Activated naive CD4-positive, alpha-beta T cell treated with anti-CD3 and anti-CD28 coated beads, Interleukin-2, amount 10 ng/mL, durations not matched to agents 7 days and 5 days (primary cell): Measurements from ENCODE around the gene CYP4B1.
"Not testable (repeated sequence)": the region's sequence is repeated elsewhere in the genome, so short reads cannot be mapped to it uniquely, and the experiment has no call there.

Experiments used
- CTCF ChIA-PET: fragments of 350-600 bp; sonication (Branson Sonifier 250); formaldehyde crosslinking; loops from one replicate; lab custom pipeline; 2021; ENCODE audit warnings: antibody characterized with exemption; lab: Charles Lee
- DNase-seq: peaks from one replicate; pipeline ENCODE4 v3.0.0-alpha.2; 2020
- H3K27ac Mint-ChIP-seq: one replicate; pipeline ENCODE4 v1.8.0; 2021; ENCODE audit warnings: mild to moderate bottlenecking, moderate library complexity, mixed read lengths
- H3K27me3 Mint-ChIP-seq: one replicate; pipeline ENCODE4 v1.8.0; 2021; ENCODE audit warnings: mild to moderate bottlenecking, mixed read lengths
- H3K36me3 Mint-ChIP-seq: one replicate; pipeline ENCODE4 v1.8.0; 2021; ENCODE audit warnings: mixed read lengths
- H3K4me1 Mint-ChIP-seq: one replicate; pipeline ENCODE4 v1.8.0; 2021; ENCODE audit warnings: mixed read lengths
- H3K4me3 Mint-ChIP-seq: one replicate; pipeline ENCODE4 v1.8.0; 2021; ENCODE audit warnings: mild to moderate bottlenecking, moderate library complexity, mixed read lengths
- H3K9me3 Mint-ChIP-seq: one replicate; pipeline ENCODE4 v1.8.0; 2021; ENCODE audit warnings: mixed read lengths

CYP4B1 gene

DNA sequence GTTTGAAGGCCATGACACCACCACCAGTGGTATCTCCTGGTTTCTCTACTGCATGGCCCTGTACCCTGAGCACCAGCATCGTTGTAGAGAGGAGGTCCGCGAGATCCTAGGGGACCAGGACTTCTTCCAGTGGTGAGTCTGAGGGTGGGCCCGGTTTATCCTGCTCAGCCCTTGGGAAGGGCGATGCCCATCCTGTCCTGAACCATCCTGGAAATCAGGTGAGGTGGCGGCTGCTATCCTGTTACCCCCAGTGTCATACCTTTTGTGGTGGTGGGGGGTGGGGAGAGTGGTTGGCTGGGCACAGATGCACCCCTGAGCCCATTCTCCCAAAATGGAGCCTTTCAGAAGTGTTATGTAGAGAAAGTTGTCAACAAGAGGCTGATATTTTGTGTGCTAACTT, 16.3 kb downstream of the CYP4B1 start:
- peaks cover 9% of the 10 kb centered on the region for H3K27me3 Mint-ChIP-seq
- no peak overlapping the region for H3K27ac Mint-ChIP-seq
- no peaks in the 10 kb centered on the region for H3K4me1 Mint-ChIP-seq
- CTCF ChIA-PET: no interaction called here
- no peaks in the 10 kb centered on the region for H3K9me3 Mint-ChIP-seq
- no peaks in the 10 kb centered on the region for H3K36me3 Mint-ChIP-seq
- no peak for DNase-seq
- H3K4me3 Mint-ChIP-seq: no peak overlapping the region

DNA sequence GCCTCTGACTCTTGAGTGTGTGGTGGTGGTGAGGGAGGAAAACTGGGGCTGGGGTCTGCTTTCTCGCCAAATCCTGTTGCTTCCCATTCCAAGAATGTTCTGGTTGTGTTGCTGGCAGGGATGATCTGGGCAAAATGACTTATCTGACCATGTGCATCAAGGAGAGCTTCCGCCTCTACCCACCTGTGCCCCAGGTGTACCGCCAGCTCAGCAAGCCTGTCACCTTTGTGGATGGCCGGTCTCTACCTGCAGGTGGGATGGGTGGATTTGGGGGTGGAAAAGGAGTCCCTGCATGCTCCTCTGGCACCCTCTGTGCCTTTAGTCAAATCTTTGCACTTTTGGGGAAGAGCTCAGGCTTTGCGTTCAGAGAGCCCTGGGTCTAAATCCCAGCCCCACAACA, 18.1 kb downstream of the CYP4B1 start:
- Mint-ChIP-seq H3K27me3 (peaks cover 14% of the 10 kb centered on the region), H3K4me1 (no peaks in the 10 kb centered on the region), H3K36me3 (no peaks in the 10 kb centered on the region), H3K27ac (no peak overlapping the region), H3K9me3 (no peaks in the 10 kb centered on the region), H3K4me3 (no peak overlapping the region)
- CTCF ChIA-PET: no interaction called here
- DNase-seq: no peak

DNA sequence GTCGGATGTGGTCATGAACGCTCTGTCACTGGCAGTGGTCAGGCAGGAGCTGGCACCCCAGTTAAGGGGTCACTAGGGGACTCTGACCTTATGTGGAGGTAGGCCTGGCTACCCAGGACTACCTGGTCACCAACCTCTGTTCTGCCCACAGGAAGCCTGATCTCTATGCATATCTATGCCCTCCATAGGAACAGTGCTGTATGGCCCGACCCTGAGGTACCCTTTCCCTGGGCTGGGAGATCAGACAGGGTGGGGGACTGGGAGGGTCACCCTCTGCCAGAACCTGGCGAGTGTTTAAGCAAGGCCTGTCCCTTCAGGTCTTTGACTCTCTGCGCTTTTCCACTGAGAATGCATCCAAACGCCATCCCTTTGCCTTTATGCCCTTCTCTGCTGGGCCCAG, 19.0 kb downstream of the CYP4B1 start:
- CTCF ChIA-PET: no interaction called here
- H3K9me3 Mint-ChIP-seq: no peaks in the 10 kb centered on the region
- DNase-seq: no peak
- no peak overlapping the region for H3K4me3 Mint-ChIP-seq
- no peaks in the 10 kb centered on the region for H3K36me3 Mint-ChIP-seq
- no peaks in the 10 kb centered on the region for H3K4me1 Mint-ChIP-seq
- H3K27ac Mint-ChIP-seq: no peak overlapping the region
- H3K27me3 Mint-ChIP-seq: peaks cover 21% of the 10 kb centered on the region

DNA sequence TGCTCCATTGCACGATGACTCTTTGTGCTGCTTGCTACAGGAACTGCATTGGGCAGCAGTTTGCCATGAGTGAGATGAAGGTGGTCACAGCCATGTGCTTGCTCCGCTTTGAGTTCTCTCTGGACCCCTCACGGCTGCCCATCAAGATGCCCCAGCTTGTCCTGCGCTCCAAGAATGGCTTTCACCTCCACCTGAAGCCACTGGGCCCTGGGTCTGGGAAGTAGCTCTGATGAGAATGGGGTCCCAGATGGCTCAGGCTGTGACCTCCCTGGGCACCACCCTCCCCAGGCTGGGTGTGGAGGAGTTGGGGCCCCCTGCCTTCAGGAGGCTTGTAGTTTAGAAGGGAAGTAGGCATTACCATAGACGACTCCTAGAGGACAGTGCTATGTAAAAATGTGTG, 19.7 kb downstream of the CYP4B1 start:
- H3K27ac Mint-ChIP-seq: no peak overlapping the region
- no peak for DNase-seq
- no peaks in the 10 kb centered on the region for H3K36me3 Mint-ChIP-seq
- H3K4me3 Mint-ChIP-seq: no peak overlapping the region
- peaks cover 24% of the 10 kb centered on the region for H3K27me3 Mint-ChIP-seq
- H3K9me3 Mint-ChIP-seq: no peaks in the 10 kb centered on the region
- no peaks in the 10 kb centered on the region for H3K4me1 Mint-ChIP-seq
- CTCF ChIA-PET: no interaction called here

DNA sequence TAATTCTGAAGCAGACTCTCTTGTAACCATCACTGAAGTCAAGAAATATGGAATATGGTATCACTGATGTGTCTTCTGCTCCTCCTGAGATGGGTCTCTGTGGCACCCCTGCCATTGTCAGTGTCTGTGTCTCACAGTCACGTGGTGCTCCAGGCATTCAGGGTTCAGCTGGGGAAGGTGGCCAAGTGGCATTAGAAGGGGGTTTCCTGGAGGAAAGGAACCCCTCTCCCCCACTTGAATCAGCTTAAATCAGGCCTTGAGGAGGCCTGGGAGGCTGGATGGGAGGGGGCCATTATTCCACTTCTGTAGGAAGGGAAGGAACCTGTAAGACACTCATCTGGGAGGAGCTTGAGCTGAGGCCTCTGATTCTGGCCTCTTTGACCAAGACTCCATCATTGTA, 20.5 kb downstream of the CYP4B1 start:
- no peaks in the 10 kb centered on the region for H3K9me3 Mint-ChIP-seq
- no peak overlapping the region for H3K4me3 Mint-ChIP-seq
- H3K36me3 Mint-ChIP-seq: no peaks in the 10 kb centered on the region
- H3K27me3 Mint-ChIP-seq: peaks cover 24% of the 10 kb centered on the region
- H3K27ac Mint-ChIP-seq: no peak overlapping the region
- CTCF ChIA-PET: no interaction called here
- H3K4me1 Mint-ChIP-seq: no peaks in the 10 kb centered on the region
- no peak for DNase-seq

DNA sequence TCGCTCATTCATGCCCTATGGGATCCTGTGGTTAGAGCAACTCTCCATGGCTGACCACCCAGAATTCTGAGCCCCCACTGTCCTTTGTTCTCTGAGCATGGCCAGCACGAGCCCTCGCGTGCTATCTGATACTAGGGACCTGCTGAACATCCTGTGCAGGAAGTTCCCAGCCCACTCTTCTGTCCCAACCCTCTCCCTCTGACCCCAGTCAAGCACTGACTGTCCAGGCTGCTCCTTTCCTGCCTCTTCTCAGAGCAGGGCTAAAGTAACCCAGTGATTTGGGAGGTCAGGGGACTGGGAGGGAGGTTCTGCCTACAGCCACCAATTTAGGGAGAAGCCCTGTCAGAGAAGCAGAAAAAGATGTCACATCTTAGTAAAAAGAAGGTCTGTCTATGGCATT, 21.2 kb downstream of the CYP4B1 start:
- Mint-ChIP-seq H3K4me3 (no peak overlapping the region), H3K27ac (no peak overlapping the region), H3K27me3 (peaks cover 24% of the 10 kb centered on the region), H3K36me3 (no peaks in the 10 kb centered on the region), H3K4me1 (no peaks in the 10 kb centered on the region), H3K9me3 (no peaks in the 10 kb centered on the region)
- no peak for DNase-seq
- CTCF ChIA-PET: no interaction called here

DNA sequence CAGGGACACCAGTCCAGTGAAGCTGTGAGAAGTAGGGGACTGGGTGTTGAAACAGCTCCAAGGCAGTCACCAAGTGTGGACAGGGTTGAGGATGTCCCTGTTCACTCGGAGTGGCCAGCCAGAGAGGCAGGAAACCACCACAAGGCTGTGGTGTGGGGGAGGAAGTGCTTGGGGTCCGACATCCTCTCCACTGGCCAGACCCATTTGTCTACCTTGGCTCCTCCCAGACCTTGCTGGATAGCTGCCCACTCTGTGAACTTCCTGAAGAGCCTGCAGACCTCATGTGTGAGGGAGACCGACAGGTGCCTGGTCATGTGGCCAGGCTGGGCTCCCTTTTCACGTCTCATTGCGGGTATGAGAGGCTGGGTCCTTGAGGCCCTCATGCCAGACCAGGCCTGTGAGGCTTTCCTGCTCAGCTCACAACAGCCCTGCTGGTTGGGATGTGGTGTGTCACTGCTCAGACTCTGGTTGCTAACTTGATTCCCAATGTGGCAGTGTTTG, 21.8 kb downstream of the CYP4B1 start:
- DNase-seq: no peak
- H3K4me1 Mint-ChIP-seq: no peaks in the 10 kb centered on the region
- H3K4me3 Mint-ChIP-seq: no peak overlapping the region
- no peaks in the 10 kb centered on the region for H3K36me3 Mint-ChIP-seq
- H3K27me3 Mint-ChIP-seq: peaks cover 19% of the 10 kb centered on the region
- CTCF ChIA-PET: no interaction called here
- no peaks in the 10 kb centered on the region for H3K9me3 Mint-ChIP-seq
- no peak overlapping the region for H3K27ac Mint-ChIP-seq

DNA sequence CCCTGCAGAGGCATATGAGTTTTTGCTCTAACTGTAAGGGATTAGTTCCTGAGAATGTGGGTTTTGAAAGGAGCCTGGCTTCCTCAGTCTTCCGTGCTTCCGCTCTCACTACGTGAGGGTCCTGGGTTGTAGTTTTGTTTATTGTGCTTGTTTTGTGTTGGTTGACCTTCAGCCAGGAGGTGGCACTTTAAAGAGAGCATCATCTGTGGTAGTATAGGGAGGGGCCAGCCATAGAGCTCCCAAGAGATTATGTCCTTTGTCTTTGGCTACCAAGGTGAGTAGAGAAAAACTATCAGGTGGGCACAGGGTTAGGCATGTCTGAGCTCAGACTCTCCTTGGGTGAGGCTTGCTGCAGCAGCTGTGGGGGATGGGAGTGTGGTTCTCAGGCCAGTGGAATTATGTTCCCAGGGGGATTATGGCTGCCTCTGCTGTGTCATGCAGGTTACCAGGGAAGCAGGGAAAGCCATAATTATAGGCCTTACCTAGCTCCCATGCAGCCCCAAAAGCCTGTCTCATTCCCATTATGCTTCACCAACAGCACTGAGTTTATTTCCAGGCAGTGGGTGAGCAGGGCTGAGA, 23.5 kb downstream of the CYP4B1 start:
- no peaks in the 10 kb centered on the region for H3K4me1 Mint-ChIP-seq
- H3K27ac Mint-ChIP-seq: no peak overlapping the region
- no peak overlapping the region for H3K4me3 Mint-ChIP-seq

DNA sequence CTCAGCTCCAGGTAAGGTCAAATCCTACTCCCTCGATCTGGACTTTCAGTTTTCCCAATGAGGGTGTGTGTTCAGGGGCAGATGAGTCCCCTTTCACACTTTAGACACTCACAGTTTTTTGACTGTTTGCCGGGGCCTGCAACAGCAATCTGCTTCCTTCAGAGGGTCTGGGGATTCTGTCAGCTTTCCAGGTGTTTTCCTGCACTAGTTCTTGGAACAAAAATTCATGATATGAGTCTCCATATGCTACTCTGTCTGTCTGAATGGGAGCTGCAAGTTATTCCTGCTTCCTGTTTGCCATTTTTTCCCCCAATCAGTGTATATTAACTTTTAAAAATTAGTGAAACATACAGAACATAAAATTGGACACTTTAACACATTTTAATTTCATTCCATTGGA, 24.3 kb downstream of the CYP4B1 start:
- peaks cover 18% of the 10 kb centered on the region for H3K27me3 Mint-ChIP-seq
- H3K9me3 Mint-ChIP-seq: no peaks in the 10 kb centered on the region
- H3K36me3 Mint-ChIP-seq: no peaks in the 10 kb centered on the region
- no peak overlapping the region for H3K27ac Mint-ChIP-seq
- CTCF ChIA-PET: no interaction called here
- no peaks in the 10 kb centered on the region for H3K4me1 Mint-ChIP-seq
- no peak for DNase-seq
- H3K4me3 Mint-ChIP-seq: no peak overlapping the region

More for the DNA sequence above, 23.5 kb downstream of the CYP4B1 start:
- no peak for DNase-seq
- Mint-ChIP-seq H3K9me3 (no peaks in the 10 kb centered on the region), H3K27me3 (peaks cover 18% of the 10 kb centered on the region), H3K36me3 (no peaks in the 10 kb centered on the region)
- CTCF ChIA-PET: no interaction called here

DNA sequence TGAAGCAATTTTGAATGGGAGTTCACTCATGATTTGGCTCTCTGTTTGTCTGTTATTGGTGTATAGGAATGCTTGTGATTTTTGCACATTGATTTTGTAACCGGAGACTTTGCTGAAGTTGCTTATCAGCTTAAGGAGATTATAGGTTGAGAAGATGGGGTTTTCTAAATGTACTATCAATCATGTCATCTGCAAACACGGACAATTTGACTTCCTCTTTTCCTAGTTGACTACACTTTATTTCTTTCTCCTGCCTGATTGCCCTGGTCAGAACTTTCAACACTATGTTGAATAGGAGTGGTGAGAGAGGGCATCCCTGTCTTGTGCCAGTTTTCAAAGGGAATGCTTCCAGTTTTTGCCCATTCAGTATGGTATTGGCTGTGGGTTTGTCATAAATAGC, 28.0 kb downstream of the CYP4B1 start:
- H3K36me3 Mint-ChIP-seq, H3K9me3 Mint-ChIP-seq, H3K27ac Mint-ChIP-seq, DNase-seq, H3K4me3 Mint-ChIP-seq, CTCF ChIA-PET, H3K4me1 Mint-ChIP-seq: not testable (repeated sequence)
- H3K27me3 Mint-ChIP-seq: peaks cover 10% of the 10 kb centered on the region

DNA sequence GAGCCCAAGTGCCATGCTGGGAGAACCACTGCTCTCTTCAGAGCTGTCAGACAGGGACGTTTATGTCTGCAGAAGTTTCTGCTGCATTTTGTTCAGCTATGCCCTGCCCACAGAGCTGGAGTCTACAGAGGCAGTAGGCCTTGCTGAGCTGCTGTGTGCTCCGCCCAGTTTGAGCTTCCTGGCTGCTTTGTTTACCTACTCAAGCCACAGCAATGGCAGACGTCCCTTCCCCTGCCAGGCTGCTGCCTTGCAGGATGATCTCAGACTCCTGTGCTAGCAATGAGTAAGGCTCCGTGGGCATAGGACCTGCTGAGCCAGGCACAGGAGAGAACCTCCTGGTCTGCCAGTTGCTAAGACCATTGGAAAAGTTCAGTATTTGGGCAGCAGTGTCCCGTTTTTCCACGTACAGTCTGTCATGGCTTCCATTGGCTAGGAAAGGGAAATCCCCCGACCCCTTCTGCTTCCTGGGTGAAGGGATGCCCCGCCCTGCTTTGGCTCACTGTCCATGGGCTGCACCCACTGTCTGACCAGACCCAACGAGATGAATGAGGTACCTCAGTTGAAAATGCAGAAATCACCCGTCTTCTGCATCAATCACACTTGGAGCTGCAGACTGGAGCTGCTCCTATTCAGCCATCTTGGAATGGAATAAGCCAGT, 31.9 kb downstream of the CYP4B1 start:
- CTCF ChIA-PET: no interaction called here
- Mint-ChIP-seq H3K4me3 (no peak overlapping the region), H3K4me1 (no peaks in the 10 kb centered on the region)

DNA sequence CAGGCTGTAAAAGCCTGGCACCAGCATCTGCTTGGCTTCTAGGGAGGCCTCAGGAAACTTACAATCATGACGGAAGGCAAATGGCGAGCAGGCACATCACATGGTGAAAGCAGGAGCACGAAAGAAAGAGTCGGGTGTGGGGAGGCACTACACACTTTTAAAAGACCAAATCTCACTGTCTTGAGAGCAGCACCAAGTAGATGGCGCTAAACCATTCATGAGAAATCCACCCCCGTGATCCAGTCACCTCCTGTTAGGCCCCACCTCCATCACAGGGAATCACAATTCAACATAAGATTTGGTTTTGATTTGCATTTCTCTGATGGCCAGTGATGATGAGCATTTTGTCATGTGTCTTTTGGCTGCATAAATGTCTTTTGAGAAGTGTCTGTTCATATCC, 36.6 kb downstream of the CYP4B1 start:
- DNase-seq, H3K4me1 Mint-ChIP-seq, H3K27me3 Mint-ChIP-seq, H3K9me3 Mint-ChIP-seq, CTCF ChIA-PET, H3K4me3 Mint-ChIP-seq, H3K36me3 Mint-ChIP-seq, H3K27ac Mint-ChIP-seq: not testable (repeated sequence)

More for the DNA sequence above, 31.9 kb downstream of the CYP4B1 start:
- Mint-ChIP-seq H3K27ac (no peak overlapping the region), H3K9me3 (no peaks in the 10 kb centered on the region), H3K36me3 (no peaks in the 10 kb centered on the region), H3K27me3 (no peaks in the 10 kb centered on the region)
- DNase-seq: no peak

DNA sequence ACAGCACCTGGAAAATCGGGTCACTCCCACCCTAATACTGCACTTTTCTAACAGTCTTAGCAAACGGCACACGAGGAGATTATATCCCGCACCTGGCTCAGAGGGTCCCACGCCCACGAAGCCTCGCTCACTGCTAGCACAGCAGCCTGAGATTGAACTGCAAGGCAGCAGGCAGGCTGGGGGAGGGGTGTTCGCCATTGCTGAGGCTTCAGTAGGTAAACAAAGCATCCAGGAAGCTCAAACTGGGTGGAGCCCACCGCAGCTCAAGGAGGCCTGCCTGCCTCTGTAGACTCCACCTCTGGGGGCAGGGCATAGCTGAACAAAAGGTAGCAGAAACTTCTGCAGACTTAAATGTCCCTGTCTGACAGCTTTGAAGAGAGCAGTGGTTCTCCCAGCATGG, 47.5 kb downstream of the CYP4B1 start:
- H3K36me3 Mint-ChIP-seq, H3K4me1 Mint-ChIP-seq, DNase-seq, H3K4me3 Mint-ChIP-seq, H3K27ac Mint-ChIP-seq, H3K9me3 Mint-ChIP-seq, H3K27me3 Mint-ChIP-seq, CTCF ChIA-PET: not testable (repeated sequence)

DNA sequence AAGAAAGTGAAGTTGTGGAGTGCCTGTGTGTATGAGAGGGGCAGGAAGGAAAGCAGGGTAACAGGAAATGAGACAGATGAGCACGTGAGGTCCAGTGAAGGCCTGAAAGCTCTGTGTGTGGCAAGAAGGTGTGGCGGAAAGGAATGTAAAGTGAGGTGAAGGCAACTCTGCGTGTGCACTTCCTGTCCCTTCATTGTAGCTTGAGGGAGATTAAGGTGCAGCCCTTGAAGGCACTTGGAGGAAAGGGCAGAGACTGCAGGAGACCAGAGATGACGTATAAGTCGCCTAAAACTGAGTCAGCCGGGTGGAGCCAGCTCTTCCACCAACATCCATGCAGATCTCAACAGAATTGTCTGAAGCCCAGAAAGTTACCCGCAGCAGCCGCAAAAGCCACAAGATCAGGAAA, 58.8 kb downstream of the CYP4B1 start:
- H3K27ac Mint-ChIP-seq, H3K9me3 Mint-ChIP-seq, H3K4me1 Mint-ChIP-seq, CTCF ChIA-PET, DNase-seq, H3K4me3 Mint-ChIP-seq, H3K36me3 Mint-ChIP-seq: not testable (repeated sequence)
- peaks cover 16% of the 10 kb centered on the region for H3K27me3 Mint-ChIP-seq

DNA sequence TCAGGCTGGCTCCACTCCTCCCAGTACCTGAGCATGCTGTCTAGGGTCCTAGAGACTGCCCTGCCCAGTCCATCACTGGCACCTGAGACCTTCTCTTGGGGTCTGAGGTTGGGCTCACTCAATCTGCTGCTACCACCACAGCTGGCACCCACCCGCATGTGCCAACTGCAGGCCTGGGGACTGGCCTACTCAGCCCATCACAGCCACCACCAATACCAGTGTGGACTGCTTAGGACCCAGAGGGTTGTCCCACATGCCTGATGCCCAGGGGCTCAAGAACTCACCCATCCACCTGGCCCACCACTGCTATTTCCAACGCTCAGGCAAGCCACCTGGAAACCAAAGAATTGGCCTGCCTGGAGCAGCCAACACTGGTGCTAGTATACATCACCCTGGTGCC, 63.5 kb downstream of the CYP4B1 start:
- no peak overlapping the region for H3K27ac Mint-ChIP-seq
- H3K9me3 Mint-ChIP-seq: peaks cover 3% of the 10 kb centered on the region
- peaks cover 16% of the 10 kb centered on the region for H3K27me3 Mint-ChIP-seq
- H3K4me1 Mint-ChIP-seq: peaks cover 5% of the 10 kb centered on the region
- CTCF ChIA-PET: no interaction called here
- H3K4me3 Mint-ChIP-seq: no peak overlapping the region
- H3K36me3 Mint-ChIP-seq: no peaks in the 10 kb centered on the region
- no peak for DNase-seq
